ENCODE data around the gene PSTPIP2. TPM values are rescaled to one million over a fixed set of nuclear protein-coding genes. Genes with fewer than 3 reads are reported as not detected.

The PSTPIP2 gene
- total RNA-seq, 1 donor from 2014 or later = 9.6 TPM

DNA sequence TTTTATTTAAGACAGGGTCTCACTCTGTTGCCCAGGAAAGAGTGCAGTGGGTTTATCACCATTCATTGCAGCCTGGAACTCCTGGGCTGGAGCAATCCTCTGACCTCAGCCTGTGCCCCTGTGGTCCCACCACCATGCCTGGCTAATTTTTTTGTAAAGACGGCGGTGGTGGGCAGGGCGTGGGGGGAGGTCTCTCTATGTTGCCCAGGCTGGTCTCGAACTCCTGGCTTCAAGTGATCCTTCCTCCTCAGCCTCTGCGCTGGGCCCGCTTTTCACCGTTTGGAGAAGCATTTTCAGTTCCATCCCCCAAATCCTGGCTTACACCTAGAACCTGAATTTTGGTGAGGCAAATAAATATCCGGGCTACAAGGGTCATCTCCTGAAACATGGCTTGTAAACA lies 27.4 kb upstream of the PSTPIP2 start:
- Mint-ChIP-seq H3K27me3 (no peaks in the 10 kb centered on the region), H3K27ac (no peak overlapping the region), H3K36me3 (peaks cover 6% of the 10 kb centered on the region), H3K9me3 (no peaks in the 10 kb centered on the region), H3K4me1 (ENCODE audit: unreplicated experiment) (peaks cover 14% of the 10 kb centered on the region), H3K4me3 (no peak overlapping the region)
- DNase-seq (ENCODE audit: extremely low spot score, unreplicated experiment) = no peak
- TF ChIP-seq, protein P1, sequence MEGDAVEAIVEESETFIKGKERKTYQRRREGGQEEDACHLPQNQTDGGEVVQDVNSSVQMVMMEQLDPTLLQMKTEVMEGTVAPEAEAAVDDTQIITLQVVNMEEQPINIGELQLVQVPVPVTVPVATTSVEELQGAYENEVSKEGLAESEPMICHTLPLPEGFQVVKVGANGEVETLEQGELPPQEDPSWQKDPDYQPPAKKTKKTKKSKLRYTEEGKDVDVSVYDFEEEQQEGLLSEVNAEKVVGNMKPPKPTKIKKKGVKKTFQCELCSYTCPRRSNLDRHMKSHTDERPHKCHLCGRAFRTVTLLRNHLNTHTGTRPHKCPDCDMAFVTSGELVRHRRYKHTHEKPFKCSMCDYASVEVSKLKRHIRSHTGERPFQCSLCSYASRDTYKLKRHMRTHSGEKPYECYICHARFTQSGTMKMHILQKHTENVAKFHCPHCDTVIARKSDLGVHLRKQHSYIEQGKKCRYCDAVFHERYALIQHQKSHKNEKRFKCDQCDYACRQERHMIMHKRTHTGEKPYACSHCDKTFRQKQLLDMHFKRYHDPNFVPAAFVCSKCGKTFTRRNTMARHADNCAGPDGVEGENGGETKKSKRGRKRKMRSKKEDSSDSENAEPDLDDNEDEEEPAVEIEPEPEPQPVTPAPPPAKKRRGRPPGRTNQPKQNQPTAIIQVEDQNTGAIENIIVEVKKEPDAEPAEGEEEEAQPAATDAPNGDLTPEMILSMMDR (conservative IDR thresholded peaks at IDR 0.05) = no peak

DNA sequence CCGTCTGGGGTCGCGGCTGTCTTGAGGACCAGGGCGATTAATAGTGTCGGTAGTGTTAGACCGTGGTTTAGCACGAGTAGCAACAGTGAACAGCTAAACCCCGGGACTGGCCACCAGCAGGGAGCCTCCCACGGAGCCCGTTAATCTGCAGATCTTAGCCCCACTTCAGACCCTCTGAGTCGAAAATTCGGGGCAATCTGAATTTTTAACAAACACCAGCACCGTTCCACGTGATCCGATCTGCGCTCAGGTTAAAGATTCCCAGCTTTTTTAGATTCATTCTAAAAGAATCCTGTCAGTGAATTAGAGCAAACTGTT lies 26.5 kb upstream of the PSTPIP2 start:
- Mint-ChIP-seq H3K27ac (peak overlapping the region; percentile 98), H3K4me1 (ENCODE audit: unreplicated experiment) (peaks cover 9% of the 10 kb centered on the region), H3K9me3 (no peaks in the 10 kb centered on the region), H3K4me3 (peak overlapping the region; percentile 99), H3K27me3 (no peaks in the 10 kb centered on the region), H3K36me3 (peaks cover 9% of the 10 kb centered on the region)
- TF ChIP-seq, protein P1 (conservative IDR thresholded peaks at IDR 0.05) = no peak
- no peak for DNase-seq (ENCODE audit: extremely low spot score, unreplicated experiment)

DNA sequence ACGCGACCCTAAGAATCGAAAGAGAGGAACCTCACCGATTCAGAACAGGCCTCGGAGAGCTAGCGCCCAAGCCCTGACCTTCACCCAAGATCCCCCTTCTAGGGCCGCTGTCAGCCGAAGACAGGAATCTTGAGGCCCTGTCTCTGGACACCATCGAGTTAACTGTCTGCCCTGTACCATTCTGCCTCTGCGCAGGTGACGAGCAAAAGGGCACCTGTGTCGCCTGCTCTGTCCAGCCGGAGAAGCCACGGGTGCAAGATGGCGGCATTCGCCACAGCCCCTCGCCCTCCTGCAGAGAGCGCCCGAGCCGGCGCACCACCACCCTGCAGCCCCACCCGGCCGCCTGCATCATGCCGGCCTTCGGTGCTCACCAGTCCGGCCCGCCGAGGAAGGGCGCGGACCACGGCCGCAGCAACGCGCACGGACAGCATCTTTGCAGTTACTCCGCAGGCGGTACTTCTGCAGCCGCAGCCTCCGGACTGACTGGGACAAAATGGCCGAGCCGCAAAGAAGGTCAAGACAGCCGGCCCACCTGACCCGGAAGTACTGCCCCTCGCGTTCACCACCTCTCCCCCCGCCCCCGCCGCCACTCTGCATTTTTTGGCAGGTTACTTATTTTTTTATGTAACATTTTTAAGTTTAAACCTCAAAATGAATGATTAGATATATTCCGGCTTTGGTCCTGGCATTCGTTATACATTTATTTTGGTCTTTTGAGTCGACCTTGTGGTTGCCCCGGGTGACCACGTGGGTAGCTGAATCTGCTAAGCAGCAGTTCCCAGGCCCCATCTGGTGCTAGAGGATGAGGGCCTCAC lies 25.9 kb upstream of the PSTPIP2 start, which contains the start of gene ATP5F1A:
Gene ATP5F1A, minus strand, starts transcription at position 496 of the 815 bp plus-strand sequence. Its CDS starts 65 bp downstream, at position 431.
- H3K27ac Mint-ChIP-seq = peak within 1 kb of the TSS; percentile 98
- H3K36me3 Mint-ChIP-seq = peaks cover 9% of the 10 kb centered on the region

DNA sequence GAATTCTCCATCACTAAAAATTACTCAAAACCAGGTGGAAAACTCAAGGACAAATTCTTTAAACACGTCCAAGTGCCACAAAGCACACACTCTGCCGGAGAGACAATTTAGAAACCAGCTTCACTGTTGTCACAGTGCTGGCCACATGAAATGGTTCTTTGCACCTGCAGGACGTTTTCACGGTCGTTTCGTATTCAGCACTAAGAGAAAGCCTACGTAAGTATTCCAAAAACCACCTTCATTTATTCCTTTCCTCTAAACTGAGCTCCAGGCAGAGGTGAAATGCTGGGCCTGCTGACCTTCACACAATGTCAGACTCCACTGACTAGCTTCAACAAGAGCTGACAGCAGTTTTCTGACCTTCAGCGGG lies 25.4 kb upstream of the PSTPIP2 start:
- Mint-ChIP-seq H3K9me3 (no peaks in the 10 kb centered on the region), H3K36me3 (peaks cover 9% of the 10 kb centered on the region), H3K4me3 (peak overlapping the region; percentile 99), H3K4me1 (ENCODE audit: unreplicated experiment) (peaks cover 9% of the 10 kb centered on the region), H3K27me3 (no peaks in the 10 kb centered on the region), H3K27ac (peak overlapping the region; percentile 98)
- no peak for DNase-seq (ENCODE audit: extremely low spot score, unreplicated experiment)
- TF ChIP-seq, protein P1 (conservative IDR thresholded peaks at IDR 0.05) = no peak

More for the DNA sequence above, 25.9 kb upstream of the PSTPIP2 start, which contains the start of gene ATP5F1A:
- H3K9me3 Mint-ChIP-seq = no peaks in the 10 kb centered on the region
- peak; percentile 82 for DNase-seq (ENCODE audit: extremely low spot score, unreplicated experiment)
- no peaks in the 10 kb centered on the region for H3K27me3 Mint-ChIP-seq
- peaks cover 9% of the 10 kb centered on the region for H3K4me1 Mint-ChIP-seq (ENCODE audit: unreplicated experiment)
- peak within 1 kb of the TSS; percentile 99 for H3K4me3 Mint-ChIP-seq
- TF ChIP-seq, protein P1 (conservative IDR thresholded peaks at IDR 0.05) = no peak

DNA sequence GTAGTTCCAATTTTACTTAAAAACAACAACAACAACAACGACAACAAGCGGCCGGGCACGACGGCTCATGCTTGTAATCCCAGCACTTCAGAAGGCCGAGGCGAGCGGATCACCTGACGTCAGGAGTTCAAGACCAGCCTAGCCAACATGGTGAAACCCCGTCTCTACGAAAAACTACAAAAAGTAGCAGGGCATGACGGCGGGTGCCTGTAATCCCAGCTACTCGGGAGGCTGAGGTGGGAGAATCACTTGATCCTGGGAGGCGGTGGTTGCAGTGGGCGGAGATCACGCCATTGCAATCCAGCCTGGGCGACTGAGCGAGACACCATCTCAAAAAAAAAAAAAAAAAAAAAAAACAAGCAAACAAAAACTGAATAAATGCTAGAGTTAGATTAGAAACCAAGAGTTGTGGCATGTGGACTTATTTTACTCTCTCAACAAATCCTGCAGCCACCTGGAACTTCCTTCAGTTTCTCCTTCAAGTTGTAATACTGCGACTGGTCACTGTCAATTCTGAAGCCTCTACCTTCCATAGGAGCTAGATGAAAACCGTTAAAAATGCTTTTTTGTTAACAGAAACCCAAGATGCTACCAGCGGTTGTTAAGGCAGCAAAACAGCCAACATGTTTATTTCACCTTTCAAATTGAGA lies 24.7 kb upstream of the PSTPIP2 start:
- Mint-ChIP-seq H3K4me1 (ENCODE audit: unreplicated experiment) (peaks cover 9% of the 10 kb centered on the region), H3K27me3 (no peaks in the 10 kb centered on the region), H3K36me3 (peaks cover 10% of the 10 kb centered on the region), H3K9me3 (no peaks in the 10 kb centered on the region), H3K27ac (peak overlapping the region; percentile 98), H3K4me3 (peak overlapping the region; percentile 99)
- no peak for DNase-seq (ENCODE audit: extremely low spot score, unreplicated experiment)
- TF ChIP-seq, protein P1 (conservative IDR thresholded peaks at IDR 0.05) = peak; percentile 28

Measured in type B pancreatic cell (in vitro differentiated cells).